ENCODE data around the gene LRIT3. TPM values are rescaled to one million over a fixed set of nuclear protein-coding genes. Genes with fewer than 3 reads are reported as not detected.

The LRIT3 gene
- total RNA-seq, 4 donors from 2014 or later: under 0.01 to 0.39 (median 0.14) TPM

GRCh38 chr4:109816894-109817293 lies 31.0 kb upstream of the LRIT3 start:
- Histone ChIP-seq H3K4me1 (peaks cover 7 to 25% (median 17%) of the 10 kb centered on the region in 4 donors), H3K9me3 (no peaks in the 10 kb centered on the region), H3K36me3 (peaks cover 0 to 29% (median 7%) of the 10 kb centered on the region in 4 donors), H3K27ac (replicated peaks in 1 of 4) (no peak overlapping the region), H3K4me3 (peak overlapping the region in 1 of 4 donors; percentile 89), H3K27me3 (no peaks in the 10 kb centered on the region)
- intact Hi-C loops (cut with DNase I): loop anchor here (2.0 to 5.0 kb wide), 2 partner anchors 86 to 115 kb away; partner anchors contain the start of genes CASP6 and PLA2G12A
- no peak for DNase-seq (ENCODE audit: extremely low spot score)
- TF ChIP-seq POLR2AphosphoS5 (IDR thresholded peaks at IDR 0.05) (no peak), CTCF (IDR thresholded peaks at IDR 0.05) (no peak), POLR2A (IDR thresholded peaks at IDR 0.05; ENCODE audit: low read depth) (no peak), EP300 (IDR thresholded peaks at IDR 0.05) (no peak)
- 73% methylated on average over 1 of the region's 1 CpG for WGBS

DNA sequence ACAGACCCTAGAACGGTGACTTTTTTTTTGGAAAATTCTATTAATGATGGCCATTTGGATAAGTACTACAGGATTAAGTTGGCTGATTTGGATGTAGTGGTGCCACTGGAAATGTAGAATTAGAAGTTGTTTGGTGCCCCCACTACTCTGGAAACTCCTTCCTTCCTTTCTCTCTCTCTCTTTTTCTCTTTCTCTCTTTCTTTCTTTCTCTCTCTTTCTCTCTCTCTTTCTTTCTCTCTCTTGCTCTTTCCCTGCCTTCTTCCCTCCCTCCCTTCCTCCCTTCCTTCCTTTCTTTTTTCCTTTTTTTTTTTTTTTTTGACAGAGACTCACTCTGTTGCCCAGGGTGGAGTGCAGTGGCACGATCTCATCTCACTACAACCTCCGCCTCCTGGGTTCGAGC lies 29.6 kb upstream of the LRIT3 start:
- no peak for TF ChIP-seq POLR2AphosphoS5 (IDR thresholded peaks at IDR 0.05)
- TF ChIP-seq POLR2A (IDR thresholded peaks at IDR 0.05; ENCODE audit: low read depth): no peak
- TF ChIP-seq CTCF (IDR thresholded peaks at IDR 0.05): no peak
- TF ChIP-seq EP300 (IDR thresholded peaks at IDR 0.05): no peak
- Histone ChIP-seq H3K27ac (replicated peaks in 1 of 4) (no peak overlapping the region), H3K4me1 (peaks cover 7 to 25% (median 17%) of the 10 kb centered on the region in 4 donors), H3K4me3 (no peak overlapping the region), H3K9me3 (no peaks in the 10 kb centered on the region), H3K36me3 (peaks cover 7 to 42% (median 18%) of the 10 kb centered on the region in 4 donors), H3K27me3 (no peaks in the 10 kb centered on the region)
- WGBS: 92% methylated on average over 4 of the region's 4 CpGs
- DNase-seq (ENCODE audit: extremely low spot score): no peak
- intact Hi-C loops (cut with DNase I): loop anchor here (5.0 kb wide), 1 partner anchor 116 kb away; the partner anchor contains the start of gene CASP6

GRCh38 chr4:109820563-109820962 lies 27.3 kb upstream of the LRIT3 start:
- Histone ChIP-seq H3K9me3 (no peaks in the 10 kb centered on the region), H3K27me3 (no peaks in the 10 kb centered on the region), H3K4me3 (no peak overlapping the region), H3K4me1 (peaks cover 7 to 17% (median 13%) of the 10 kb centered on the region in 4 donors), H3K27ac (replicated peaks in 1 of 4) (no peak overlapping the region), H3K36me3 (peaks cover 7 to 65% (median 33%) of the 10 kb centered on the region in 4 donors)
- no peak for DNase-seq (ENCODE audit: extremely low spot score)
- no peak for TF ChIP-seq POLR2AphosphoS5 (IDR thresholded peaks at IDR 0.05)
- TF ChIP-seq CTCF (IDR thresholded peaks at IDR 0.05): no peak
- TF ChIP-seq EP300 (IDR thresholded peaks at IDR 0.05): no peak
- no peak for TF ChIP-seq POLR2A (IDR thresholded peaks at IDR 0.05; ENCODE audit: low read depth)
- intact Hi-C loops (cut with DNase I): loop anchor here (5.0 kb wide), 1 partner anchor 388 kb away; the partner anchor contains the start of gene SEC24B
- WGBS: 68% methylated on average over 2 of the region's 2 CpGs

DNA sequence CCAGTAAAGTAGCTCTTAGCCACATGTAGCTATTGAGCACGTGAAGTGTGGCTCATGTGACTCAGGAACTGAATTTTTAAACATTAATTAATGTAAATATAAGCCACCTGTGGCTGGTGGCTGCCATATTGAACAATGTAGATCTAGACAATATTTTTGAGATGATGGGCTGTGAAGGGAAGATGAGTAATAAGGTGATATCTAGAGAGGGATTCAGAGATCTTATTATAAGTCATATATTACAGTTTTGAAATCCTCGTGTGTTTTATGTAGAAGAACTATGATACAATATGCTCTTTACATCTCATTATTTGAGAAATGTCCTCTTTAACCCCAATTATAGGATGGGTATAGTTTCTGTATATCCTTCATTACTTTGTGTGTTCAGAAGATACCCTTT lies 26.7 kb upstream of the LRIT3 start:
- Histone ChIP-seq H3K27ac (replicated peaks in 1 of 4) (no peak overlapping the region), H3K27me3 (no peaks in the 10 kb centered on the region), H3K4me1 (peaks cover 6 to 13% (median 9%) of the 10 kb centered on the region in 4 donors), H3K36me3 (peaks cover 7 to 66% (median 34%) of the 10 kb centered on the region in 4 donors), H3K9me3 (no peaks in the 10 kb centered on the region), H3K4me3 (no peak overlapping the region)
- intact Hi-C loops (cut with DNase I): loop anchor here (5.0 kb wide), 1 partner anchor 389 kb away; the partner anchor contains the start of gene SEC24B
- 75% methylated on average over 2 of the region's 2 CpGs for WGBS
- TF ChIP-seq CTCF (IDR thresholded peaks at IDR 0.05): no peak
- no peak for TF ChIP-seq EP300 (IDR thresholded peaks at IDR 0.05)
- TF ChIP-seq POLR2A (IDR thresholded peaks at IDR 0.05; ENCODE audit: low read depth): no peak
- TF ChIP-seq POLR2AphosphoS5 (IDR thresholded peaks at IDR 0.05): no peak
- no peak for DNase-seq (ENCODE audit: extremely low spot score)

GRCh38 chr4:109826719-109827118 lies 21.2 kb upstream of the LRIT3 start:
- Histone ChIP-seq H3K27ac (replicated peaks in 1 of 4) (no peak overlapping the region), H3K36me3 (peaks cover 7 to 41% (median 27%) of the 10 kb centered on the region in 4 donors), H3K4me1 (no peaks in the 10 kb centered on the region), H3K9me3 (no peaks in the 10 kb centered on the region), H3K4me3 (no peak overlapping the region), H3K27me3 (no peaks in the 10 kb centered on the region)
- intact Hi-C loops (cut with DNase I): no loop called here
- no peak for DNase-seq (ENCODE audit: extremely low spot score)
- no peak for TF ChIP-seq POLR2A (IDR thresholded peaks at IDR 0.05; ENCODE audit: low read depth)
- no peak for TF ChIP-seq EP300 (IDR thresholded peaks at IDR 0.05)
- no peak for TF ChIP-seq POLR2AphosphoS5 (IDR thresholded peaks at IDR 0.05)
- peak; percentile 36 to 58 (median 47) for TF ChIP-seq CTCF (IDR thresholded peaks at IDR 0.05)

Data from esophagus muscularis mucosa (tissue), 4 donors.